HepG2 (cell line): ENCODE data around the gene CADM4. TPM values are rescaled to one million over a fixed set of nuclear protein-coding genes. Genes with fewer than 3 reads are reported as not detected.

ENCODE experiments used
- ATAC-seq: fragments of 200-7000 bp; cut with Tn5 transposase; 3 replicates; pipeline ENCODE4 v1.9.1; 2020; ENCODE audit warnings: mild to moderate bottlenecking, moderate library complexity
- BruUV-seq: library from RNA; stranded (reverse); fragments of 400-500 nt; replicated peaks from 2 replicates; lab custom pipeline; 2021; lab: Mats Ljungman, UMichigan
- CTCF ChIA-PET: fragments of 300-600 bp; formaldehyde crosslinking; extraction: SDS; loops from one replicate; lab custom pipeline; 2021; ENCODE audit warnings: low total read pairs, inconsistent platforms, low intra/inter-chr PET ratio; lab: Yijun Ruan, JAX
- POLR2A ChIA-PET: fragments of 350-600 bp; sonication (Branson Sonifier 250); formaldehyde crosslinking; loops from one replicate; lab custom pipeline; 2020; ENCODE audit warnings: antibody characterized with exemption, inconsistent platforms; lab: Yijun Ruan, JAX
- DNase-seq: peaks from one replicate; pipeline ENCODE4 v3.0.0-alpha.2; 2015; ENCODE audit warnings: low spot score
- FAIRE-seq: peaks from 3 replicates; lab custom pipeline; 2011; peaks lifted over from hg19 to GRCh38; lab: Jason Lieb, UNC
- H2AFZ ChIP-seq: one replicate; pipeline ENCODE4 v1.6.1; 2011; ENCODE audit warnings: low read length, inconsistent platforms
- H3K27ac ChIP-seq: fragments of 300-600 bp; 3 replicates; pipeline ENCODE4 v1.8.0; 2011; ENCODE audit warnings: mixed run types, mild to moderate bottlenecking, mixed read lengths, low read length, inconsistent platforms; ENCODE audit not compliant: insufficient read depth; ENCODE audit errors: extremely low read length
- H3K27me3 ChIP-seq, 2 experiments: fragments of 200-600 bp in 1 of 2; 2 replicates in 1 of 2; 3 replicates in 1 of 2; pipeline versions ENCODE4 v1.6.0 to v1.8.0; 2011; ENCODE audit warnings: low read length in 2 of 2, mild to moderate bottlenecking in 2 of 2, moderate library complexity in 2 of 2, inconsistent platforms in 1 of 2; ENCODE audit not compliant: insufficient read depth in 2 of 2, control insufficient read depth in 1 of 2
- H3K36me3 ChIP-seq, 2 experiments: fragments of 200-600 bp in 1 of 2; replicated peaks in 1 of 2; 2 replicates in 1 of 2; 3 replicates in 1 of 2; pipeline versions ENCODE4 v1.5.1 to v1.8.0; 2011; ENCODE audit warnings: low read length in 2 of 2, inconsistent platforms in 1 of 2; ENCODE audit not compliant: insufficient read depth in 2 of 2, control insufficient read depth in 1 of 2
- H3K4me1 ChIP-seq: 2 replicates; pipeline ENCODE4 v1.5.1; 2012; ENCODE audit warnings: low read length, inconsistent platforms; ENCODE audit not compliant: insufficient read depth
- H3K4me2 ChIP-seq: 2 replicates; pipeline ENCODE4 v1.6.0; 2011; ENCODE audit warnings: low read depth, low read length, inconsistent platforms
- H3K4me3 ChIP-seq, 3 experiments: fragments of 200-600 bp in 1 of 3; sonication (generic), shearing (Covaris generic) in 1 of 3; replicated peaks in 1 of 3; 2 replicates each; pipeline ENCODE4 v1.5.1; 2011 to 2016; ENCODE audit warnings: low read length in 3 of 3, inconsistent platforms in 2 of 3, low read depth in 2 of 3, mild to moderate bottlenecking in 2 of 3, control low read depth in 1 of 3, mixed read lengths in 1 of 3; ENCODE audit not compliant: insufficient read depth in 1 of 3
- H3K79me2 ChIP-seq: one replicate; pipeline ENCODE4 v1.6.1; 2011; ENCODE audit warnings: low read length, inconsistent platforms; ENCODE audit not compliant: insufficient read depth
- H3K9ac ChIP-seq: 2 replicates; pipeline ENCODE4 v1.6.0; 2011; ENCODE audit warnings: mild to moderate bottlenecking, low read depth, low read length, inconsistent platforms; ENCODE audit not compliant: insufficient read depth
- H3K9me3 ChIP-seq: 2 replicates; pipeline ENCODE4 v1.5.1; 2012; ENCODE audit warnings: mild to moderate bottlenecking, low read length
- H4K20me1 ChIP-seq: 2 replicates; pipeline ENCODE4 v1.6.0; 2011; ENCODE audit warnings: inconsistent platforms, mild to moderate bottlenecking, low read length, moderate library complexity; ENCODE audit not compliant: insufficient read depth
- AGO2 ChIP-seq: fragments of 200-400 bp; formaldehyde crosslinking; optimal IDR thresholded peaks from 2 replicates; pipeline ENCODE3; 2017; ENCODE audit warnings: mild to moderate bottlenecking, low read depth, low read length, moderate library complexity
- FOXA1 ChIP-seq, 2 experiments: fragments of 450-650 bp in 1 of 2; sonication (generic) in 1 of 2; formaldehyde crosslinking in 1 of 2; IDR thresholded peaks; 2 replicates each; pipeline versions ENCODE4 v1.4.0 to v1.6.1; 2016 to 2020; ENCODE audit warnings: missing genetic modification reagents in 1 of 2
- MNT ChIP-seq: fragments of 450-650 bp; IDR thresholded peaks from 2 replicates; pipeline ENCODE4 v1.6.1; 2016
- ZBED4 ChIP-seq: sonication (generic); formaldehyde crosslinking; IDR thresholded peaks from 2 replicates; pipeline ENCODE4 v1.4.0; 2020; ENCODE audit warnings: missing genetic modification reagents, borderline replicate concordance
- ZBTB33 ChIP-seq: sonication (generic); formaldehyde crosslinking; IDR thresholded peaks from 2 replicates; pipeline ENCODE4 v1.4.0; 2020; ENCODE audit warnings: missing genetic modification reagents
- WGBS: methylation state at CpG from one replicate; pipeline ENCODE4 v1.1.6; 2017; ENCODE audit warnings: low lambda C conversion rate; 5-methylcytosine and 5-hydroxymethylcytosine counted together
- in situ Hi-C: cut with HindIII; loops from 2 replicates; pipeline ENCODE4 v1.10.0; 2017; ENCODE audit warnings: low pct_unique_long_range_greater_than_20kb; ENCODE audit not compliant: extremely low pct_ligation_motif_present
- intact Hi-C: fragments of 100-400 bp; cut with micrococcal nuclease; formaldehyde crosslinking; loops from one replicate; pipeline ENCODE4 v1.10.0; 2022; ENCODE audit not compliant: unreplicated experiment
- polyA plus RNA-seq, 8 experiments: library from polyadenylated mRNA; depleted of rRNA in 3 of 8; stranded (reverse) in 7 of 8; unstranded in 1 of 8; fragments of >200 nt; fragmentation: Illumina TruSeq in 4 of 8; extraction: Trizol in 4 of 8; gene quantifications; 2 replicates each; pipeline versions ENCODE4 v1.2.1 to v1.2.3, GENCODE V29; 2011 to 2016; ENCODE audit warnings: low read depth in 4 of 8, missing spikeins in 1 of 8, mixed read lengths in 1 of 8; ENCODE audit not compliant: insufficient read depth in 1 of 8
- total RNA-seq, 5 experiments: library from RNA; depleted of rRNA; stranded (reverse); fragments of >200 nt; fragmentation: Illumina TruSeq; extraction: Trizol; gene quantifications; 2 replicates each; pipeline ENCODE4 v1.2.3, GENCODE V29; 2016; ENCODE audit warnings: low read depth in 1 of 5

The CADM4 gene
- total and polyA plus RNA-seq, 2 of the 13 experiments (the other 11 are each of a cell fraction or from before 2014, with no cell fraction given) = 8.5 to 16.0 TPM

GRCh38 chr19:43624933-43625332 is 14.7 kb downstream of the CADM4 start:
- H2AFZ ChIP-seq = no peak overlapping the region
- TF ChIP-seq FOXA1 (IDR thresholded peaks at IDR 0.05) = no peak
- no peak for TF ChIP-seq FOXA1 (CRISPR knock-in tag; IDR thresholded peaks at IDR 0.05)
- TF ChIP-seq MNT = no peak
- peak; percentile 31 for TF ChIP-seq AGO2
- TF ChIP-seq ZBED4 (CRISPR knock-in tag) = no peak
- peak; percentile 64; the same call in 1 of the 2 replicates for TF ChIP-seq ZBTB33
- TF ChIP-seq, all 625 proteins: peak for 2
- H3K36me3 ChIP-seq = peaks cover 0 to 2% of the 10 kb centered on the region in 2 experiments; a peak in 1 of 5 replicates
- H3K9ac ChIP-seq = no peak overlapping the region
- no peak for ATAC-seq
- no peak for FAIRE-seq
- peaks cover 2% of the 10 kb centered on the region for H3K79me2 ChIP-seq
- no peak overlapping the region for H3K4me3 ChIP-seq
- H4K20me1 ChIP-seq = no peaks in the 10 kb centered on the region
- intact Hi-C loops (no loop called here), in situ Hi-C loops (no loop called here)
- no TSS peak for BruUV-seq
- CTCF ChIA-PET = no interaction called here
- H3K4me1 ChIP-seq = peaks cover 11% of the 10 kb centered on the region
- no peaks in the 10 kb centered on the region for H3K9me3 ChIP-seq
- H3K4me2 ChIP-seq = no peak overlapping the region
- H3K27ac ChIP-seq = no peak overlapping the region
- H3K27me3 ChIP-seq = no peaks in the 10 kb centered on the region
- WGBS = 94% methylated on average over 30 of the region's 30 CpGs
- no peak for DNase-seq
- POLR2A ChIA-PET = interaction anchor here (1.0 kb wide), 1 partner anchor 10 kb away, joined by 5 read pairs; no protein-coding TSS in a partner anchor
